HG03039 (cell line): ENCODE measurements around the gene CD1C.
"Not testable (repeated sequence)": the region's sequence is repeated elsewhere in the genome, so short reads cannot be mapped to it uniquely, and the experiment has no call there.

Source experiments
- ATAC-seq: cut with Tn5 transposase; IDR thresholded peaks from one replicate; pipeline ENCODE4 v1.9.1; 2021; ENCODE audit warnings: mild to moderate bottlenecking, moderate library complexity; ENCODE audit not compliant: unreplicated experiment

CD1C gene

DNA sequence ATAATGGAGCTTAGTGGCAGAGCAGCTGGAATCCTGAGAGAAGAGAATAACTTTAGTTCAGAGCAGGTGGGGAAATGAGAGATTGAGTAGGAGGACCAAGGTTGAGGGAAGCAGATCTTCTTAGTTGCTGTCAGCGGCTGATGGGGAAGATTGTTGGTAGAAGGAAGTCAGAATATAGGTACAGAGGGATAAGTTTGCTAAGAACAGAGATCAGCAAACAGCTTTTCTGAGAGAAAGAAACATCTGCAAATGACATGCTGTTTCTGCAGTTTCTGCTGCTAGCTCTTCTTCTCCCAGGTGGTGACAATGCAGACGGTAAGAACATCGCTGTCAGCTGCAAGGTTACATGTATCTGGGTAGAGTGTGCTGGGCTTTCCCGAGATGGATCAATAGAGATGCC, at the start of gene CD1C:
TSS of gene CD1C (plus strand) at position 113 of the 400 bp plus-strand sequence. CDS start at position 255, 142 bp downstream.
- ATAC-seq, result no peak

DNA sequence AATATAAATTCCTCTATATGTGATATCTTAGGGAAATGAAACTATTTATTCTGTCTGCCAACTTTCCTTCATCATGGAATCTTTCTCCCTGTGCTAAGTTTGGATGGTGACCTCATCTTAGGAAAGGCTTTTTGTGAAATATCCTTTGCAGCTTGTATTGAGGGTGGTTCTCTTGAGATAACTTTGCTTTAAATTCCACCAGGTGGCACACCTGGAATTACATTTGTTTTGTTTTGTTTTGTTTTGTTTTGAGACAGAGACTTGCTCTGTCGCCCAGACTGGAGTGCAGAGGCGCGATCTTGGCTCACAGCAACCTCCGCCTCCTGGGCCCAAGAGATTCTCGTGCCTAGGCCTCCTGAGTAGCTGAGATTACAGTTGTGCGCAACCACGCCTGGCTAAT, 43.1 kb upstream of the CD1C start:
- ATAC-seq, result no peak

DNA sequence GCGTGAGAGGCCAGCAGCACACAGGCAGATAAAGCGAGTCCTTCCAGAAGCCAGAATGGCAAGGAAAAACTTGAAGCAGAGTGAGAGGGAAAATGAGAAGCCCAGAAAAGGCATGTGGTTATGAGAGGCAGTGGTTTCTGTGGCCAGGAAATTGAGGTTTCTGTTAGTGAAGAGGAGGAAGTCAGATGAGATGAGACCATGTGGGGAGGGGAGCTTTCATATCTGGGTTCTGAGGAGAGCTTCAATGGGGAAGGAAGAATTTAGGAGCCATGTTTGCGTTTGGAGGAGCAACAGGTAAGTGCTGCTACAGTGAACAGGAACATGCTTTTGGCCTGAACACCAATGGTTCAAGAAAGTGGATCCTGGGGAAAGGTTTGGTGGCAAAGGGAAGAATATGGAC, 41.6 kb upstream of the CD1C start:
- peak; percentile 72 for ATAC-seq

DNA sequence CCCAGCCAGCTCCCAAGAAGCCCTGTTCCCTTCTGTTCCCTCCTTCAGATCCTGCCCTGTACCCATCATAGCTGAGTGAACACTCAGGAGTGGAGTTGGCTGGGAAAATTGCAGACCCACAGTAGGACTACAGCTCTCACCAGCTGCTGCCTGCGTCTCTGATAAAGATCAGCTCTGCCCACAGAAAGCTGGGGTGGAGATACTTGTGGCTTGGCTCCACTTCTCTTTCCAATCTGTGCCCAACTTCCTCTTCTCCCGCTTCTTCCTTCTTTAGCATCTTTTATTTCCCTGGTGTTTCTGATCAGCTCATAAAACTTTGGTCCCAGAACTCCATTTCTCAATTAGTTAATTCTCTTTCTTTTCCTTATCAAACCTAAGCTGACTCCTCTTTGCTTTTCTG, 41.0 kb upstream of the CD1C start:
- no peak for ATAC-seq

DNA sequence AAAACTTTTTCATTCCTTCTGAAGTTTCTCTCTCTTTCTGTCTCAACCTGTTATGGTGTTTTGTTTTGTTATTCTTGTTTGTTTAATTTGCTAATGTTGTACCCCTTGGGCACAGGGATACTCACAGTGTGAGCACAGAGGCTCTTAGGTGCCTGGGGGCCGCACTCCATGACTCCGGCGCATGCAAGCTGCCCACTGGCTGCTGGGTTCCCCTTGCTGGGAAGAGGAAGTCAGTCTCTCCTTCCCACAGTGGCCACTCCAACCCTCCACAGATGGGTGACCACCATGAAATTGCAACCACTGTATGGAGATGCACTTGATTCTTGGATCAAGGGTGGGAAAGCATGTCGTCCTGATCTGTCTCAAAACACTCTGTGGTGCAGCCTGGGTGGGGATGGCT, 40.1 kb upstream of the CD1C start:
- no peak for ATAC-seq

DNA sequence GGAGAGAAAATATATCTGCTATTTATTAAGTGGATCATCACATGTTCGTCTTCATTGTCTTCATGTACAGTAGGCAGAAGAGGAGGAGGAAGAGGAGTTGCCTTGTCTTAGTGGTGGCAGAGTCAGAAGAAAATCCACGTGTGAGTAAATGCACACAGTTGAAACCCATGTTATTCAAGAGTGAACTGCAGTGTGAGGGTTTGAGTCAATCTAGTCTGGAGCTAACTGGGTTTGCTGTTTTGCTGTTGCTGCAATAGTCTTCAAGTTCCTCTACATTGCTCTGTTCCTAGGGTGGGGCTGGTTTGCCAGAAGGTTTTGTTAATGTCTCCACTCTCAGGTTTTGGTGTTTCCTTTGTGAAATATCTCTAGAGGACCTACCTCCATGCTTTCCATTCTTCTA, 38.6 kb upstream of the CD1C start:
- no peak for ATAC-seq

DNA sequence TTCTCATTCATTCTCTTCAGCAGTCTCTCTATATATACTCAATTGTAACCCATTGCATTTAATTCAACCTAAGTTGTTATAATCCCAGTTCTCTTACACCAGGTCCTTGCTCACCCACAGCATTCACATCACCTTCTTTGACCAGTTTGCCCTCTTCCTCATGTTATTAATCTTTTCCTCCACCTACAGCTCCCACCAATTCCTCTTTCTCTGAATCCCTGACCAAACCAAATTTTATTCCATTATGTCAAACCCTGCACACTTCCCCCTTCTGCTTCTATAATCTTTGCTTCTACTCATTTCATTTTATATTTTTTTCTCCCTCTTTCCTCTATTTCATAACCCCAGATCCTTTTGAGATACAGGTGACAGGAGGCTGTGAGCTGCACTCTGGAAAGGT, 34.1 kb upstream of the CD1C start:
- no peak for ATAC-seq

DNA sequence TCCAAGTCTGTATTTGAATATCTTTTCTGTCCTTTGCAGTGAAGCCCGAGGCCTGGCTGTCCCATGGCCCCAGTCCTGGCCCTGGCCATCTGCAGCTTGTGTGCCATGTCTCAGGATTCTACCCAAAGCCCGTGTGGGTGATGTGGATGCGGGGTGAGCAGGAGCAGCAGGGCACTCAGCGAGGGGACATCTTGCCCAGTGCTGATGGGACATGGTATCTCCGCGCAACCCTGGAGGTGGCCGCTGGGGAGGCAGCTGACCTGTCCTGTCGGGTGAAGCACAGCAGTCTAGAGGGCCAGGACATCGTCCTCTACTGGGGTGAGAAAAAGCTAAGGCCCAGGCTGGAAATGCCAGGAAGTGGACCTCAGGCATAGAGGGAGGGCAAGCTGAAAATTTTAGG, 33.0 kb upstream of the CD1C start:
- ATAC-seq, result not testable (repeated sequence)

DNA sequence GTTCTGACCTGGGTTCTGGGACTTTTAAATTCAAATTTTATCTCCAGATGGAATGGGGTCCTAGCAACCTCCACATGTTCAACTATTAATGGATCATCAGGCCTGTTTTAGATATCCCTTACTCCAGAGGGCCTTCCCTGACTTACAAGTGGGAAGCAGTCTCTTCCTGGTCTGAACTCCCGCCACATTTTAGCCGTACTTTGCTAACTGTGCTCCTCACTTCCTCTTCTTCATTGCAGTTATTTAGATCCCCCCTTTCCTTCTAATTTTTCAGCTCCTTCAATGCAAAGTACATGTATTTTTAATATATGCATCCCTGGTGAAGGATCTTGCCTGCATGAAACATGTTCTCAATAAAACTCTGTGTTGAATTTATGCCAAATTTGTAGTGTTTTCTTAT, 31.8 kb upstream of the CD1C start:
- no peak for ATAC-seq

DNA sequence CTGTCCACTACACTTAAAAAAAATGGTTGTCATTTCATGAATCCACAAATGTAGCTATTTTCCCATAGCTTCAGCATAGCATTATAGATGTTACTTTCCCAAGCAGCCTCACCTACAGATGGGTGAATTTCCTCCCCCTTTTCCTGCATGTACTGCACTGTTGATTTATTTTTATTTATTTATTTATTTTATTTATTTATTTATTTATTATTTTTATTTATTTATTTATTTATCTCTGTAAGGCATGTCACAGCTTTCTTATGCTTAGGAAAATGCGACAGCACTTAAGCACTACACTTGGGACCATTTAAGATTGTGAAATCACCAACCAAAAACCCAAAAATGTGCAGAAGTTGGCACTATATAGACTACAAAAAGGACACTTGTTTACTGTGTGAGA, 30.6 kb upstream of the CD1C start:
- ATAC-seq, result no peak

DNA sequence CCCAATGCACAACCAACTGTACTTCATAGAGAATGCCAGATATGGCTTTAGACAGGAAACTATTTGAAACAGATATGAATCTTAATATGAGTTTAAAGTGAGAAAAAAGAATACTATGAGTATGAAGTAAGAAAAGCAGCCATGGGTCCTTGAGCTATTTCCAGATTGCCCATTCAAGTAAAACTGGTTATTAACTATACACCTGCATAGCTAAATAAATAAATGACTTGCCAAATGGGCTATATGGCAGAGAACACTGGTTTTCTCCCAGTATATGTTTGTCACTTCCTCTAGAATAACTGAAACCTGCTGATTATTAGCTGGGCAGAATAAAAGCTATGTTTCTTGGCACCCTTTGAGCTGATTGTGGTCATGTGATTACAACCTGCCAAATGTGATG, 17.0 kb upstream of the CD1C start:
- ATAC-seq, result no peak

DNA sequence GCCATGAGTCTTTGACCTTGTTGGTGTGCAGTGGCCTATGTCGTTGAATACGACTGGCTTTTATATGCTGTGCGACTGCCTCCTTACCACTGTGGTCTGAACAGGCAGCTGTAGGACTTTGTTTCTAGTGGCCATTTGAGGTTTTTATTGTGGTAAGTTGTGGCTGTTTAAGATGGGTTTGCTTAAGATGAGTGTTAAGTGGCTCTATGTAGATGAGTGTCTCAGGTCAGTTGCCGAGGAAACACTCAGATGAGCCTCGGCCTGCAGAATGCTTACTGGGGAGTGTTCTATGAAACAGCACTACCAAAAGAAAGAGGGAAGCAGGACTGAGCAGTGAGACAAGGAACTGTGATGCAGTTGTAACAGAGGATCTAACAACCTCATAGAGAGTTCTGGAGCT, 14.9 kb upstream of the CD1C start:
- no peak for ATAC-seq

DNA sequence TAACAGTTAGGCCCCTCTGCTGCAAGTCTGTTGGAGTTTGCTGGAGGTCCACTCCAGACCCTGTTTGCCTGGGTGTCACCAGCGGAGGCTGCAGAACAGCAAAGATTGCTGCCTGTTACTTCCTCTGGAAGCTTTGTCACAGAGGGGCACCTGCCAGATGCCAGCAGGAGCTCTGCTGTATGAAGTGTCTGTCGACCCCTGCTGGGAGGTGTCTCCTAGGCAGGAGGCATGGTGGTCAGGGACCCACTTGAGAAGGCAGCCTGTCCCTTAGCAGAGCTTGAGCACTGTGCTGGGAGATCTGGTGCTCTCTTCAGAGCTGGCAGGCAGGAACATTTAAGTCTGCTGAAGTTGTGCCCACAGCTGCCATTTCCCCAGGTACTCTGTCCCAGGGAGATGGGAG, 7.3 kb upstream of the CD1C start:
- not testable (repeated sequence) for ATAC-seq

DNA sequence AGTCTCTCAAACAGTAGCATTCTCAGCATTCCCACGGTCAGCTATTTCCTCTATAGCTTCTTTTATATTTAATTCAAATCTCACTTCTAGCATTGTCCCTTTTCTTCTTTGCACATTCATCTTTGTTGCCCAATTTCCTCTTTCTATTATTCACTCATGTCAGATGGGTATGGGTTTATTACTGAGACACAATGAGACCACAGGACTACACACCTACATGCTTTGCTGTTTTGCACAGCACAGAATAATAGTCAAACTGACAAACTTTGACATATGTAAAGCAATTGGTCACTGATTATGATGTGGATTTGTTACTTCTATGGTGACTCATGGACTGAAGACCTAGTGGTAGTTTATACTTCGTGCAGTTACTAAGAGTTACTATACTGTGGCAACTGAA, 5.8 kb upstream of the CD1C start:
- ATAC-seq, result peak; percentile 42

DNA sequence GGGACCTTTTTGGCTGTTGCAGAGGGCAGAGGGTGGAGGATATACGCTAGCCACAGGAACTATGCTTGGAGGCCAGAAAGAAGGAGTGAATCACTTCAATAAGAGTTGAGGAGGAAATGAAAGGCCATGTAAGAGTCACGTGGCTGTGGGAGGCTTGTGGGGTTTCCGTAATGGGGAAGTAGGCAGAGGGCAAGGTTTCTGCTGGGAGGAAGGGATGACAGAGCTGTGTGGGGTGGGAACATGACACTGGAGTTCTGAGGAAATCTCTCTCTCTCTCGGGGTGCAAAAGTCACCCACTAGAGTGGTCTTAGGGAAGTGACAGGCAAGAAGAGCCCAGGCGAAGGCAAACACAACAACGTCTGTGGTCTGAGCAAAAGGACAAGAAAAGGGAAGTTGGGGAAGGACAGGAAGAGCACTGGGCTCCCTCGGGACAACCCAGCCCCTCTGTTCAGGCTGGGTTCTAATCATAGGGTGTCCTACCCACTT, 3.9 kb upstream of the CD1C start:
- ATAC-seq, result peak; percentile 57

DNA sequence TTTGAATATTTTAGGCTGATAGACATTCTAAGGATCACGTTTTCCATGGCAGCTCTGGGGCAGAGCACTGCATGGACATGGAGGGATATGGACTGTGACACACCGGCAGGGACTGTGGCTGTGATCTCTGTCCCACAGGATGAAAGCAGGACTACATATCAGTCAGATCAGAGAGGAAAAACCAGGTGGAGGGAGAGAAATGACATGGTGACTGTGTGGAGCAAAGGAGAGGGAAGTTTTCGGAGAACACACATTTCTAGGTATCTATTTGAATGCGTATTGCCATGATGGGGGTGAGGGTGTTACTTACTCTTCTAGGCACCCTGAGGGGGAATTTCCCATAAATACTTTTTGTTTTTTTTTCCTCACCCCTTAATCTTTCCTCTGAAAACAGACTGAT, 3.2 kb upstream of the CD1C start:
- no peak for ATAC-seq

DNA sequence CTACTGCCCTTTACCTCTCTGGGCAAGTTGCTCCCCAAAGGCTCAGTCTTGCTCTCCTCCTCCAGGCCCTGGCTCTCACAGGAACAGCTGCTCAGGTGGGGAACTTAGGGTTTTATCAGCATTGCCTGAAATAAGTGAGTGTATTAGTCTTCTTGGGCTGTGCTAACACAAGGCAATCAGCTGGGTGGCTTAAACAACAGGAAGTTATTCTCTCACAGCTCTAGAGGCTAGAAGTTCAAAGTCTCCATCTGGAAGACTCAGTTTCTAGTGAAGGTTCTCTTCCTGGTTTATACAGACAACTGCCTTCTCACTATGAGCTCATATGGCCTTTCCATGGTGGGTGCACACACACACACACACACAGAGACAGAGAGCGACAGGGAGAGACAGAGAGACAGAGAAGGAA, 2.8 kb upstream of the CD1C start:
- ATAC-seq, result no peak

DNA sequence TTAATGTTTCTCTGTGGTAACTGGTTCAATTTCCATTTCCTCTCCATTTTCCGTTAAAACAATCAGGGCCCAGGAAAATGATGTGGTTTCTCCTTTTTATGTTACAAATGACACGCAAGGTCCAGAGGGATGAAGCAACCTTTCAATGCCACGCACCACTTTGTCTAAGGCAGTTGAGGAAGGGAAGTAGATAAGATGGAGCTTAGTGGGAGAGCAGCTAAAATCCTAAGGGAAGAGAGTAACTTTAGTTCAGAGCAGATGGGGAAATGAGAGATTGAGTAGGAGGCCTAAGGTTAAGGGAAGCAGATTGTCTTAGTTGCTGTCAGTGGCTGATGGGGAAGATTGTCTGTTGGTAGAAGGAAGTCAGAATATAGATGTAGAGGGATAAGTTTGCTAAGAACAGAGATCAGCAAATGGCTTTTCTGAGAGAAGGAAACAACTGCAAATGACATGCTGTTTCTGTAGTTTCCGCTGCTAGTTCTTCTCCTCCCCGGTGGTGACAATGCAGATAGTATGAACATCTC, 660 bp downstream of the CD1C start:
- no peak for ATAC-seq

DNA sequence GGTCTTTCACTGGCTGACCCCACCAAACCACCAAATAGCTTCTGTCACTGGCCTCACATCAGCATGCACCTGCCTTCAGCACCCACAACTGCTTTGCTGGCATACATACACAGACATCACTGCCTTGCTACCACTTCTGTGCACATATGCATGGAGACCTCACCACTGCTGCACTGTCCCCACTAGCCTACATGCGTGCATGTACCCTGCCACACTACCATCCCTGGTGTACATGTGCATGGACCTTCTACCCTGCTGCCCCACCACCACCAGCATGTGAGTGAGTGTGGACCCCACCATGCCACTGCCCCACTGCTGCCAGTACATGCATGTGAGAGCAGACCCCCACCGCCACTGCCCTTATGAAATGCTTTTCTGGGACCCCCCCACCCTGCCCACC, 6.1 kb downstream of the CD1C start:
- ATAC-seq, result no peak

DNA sequence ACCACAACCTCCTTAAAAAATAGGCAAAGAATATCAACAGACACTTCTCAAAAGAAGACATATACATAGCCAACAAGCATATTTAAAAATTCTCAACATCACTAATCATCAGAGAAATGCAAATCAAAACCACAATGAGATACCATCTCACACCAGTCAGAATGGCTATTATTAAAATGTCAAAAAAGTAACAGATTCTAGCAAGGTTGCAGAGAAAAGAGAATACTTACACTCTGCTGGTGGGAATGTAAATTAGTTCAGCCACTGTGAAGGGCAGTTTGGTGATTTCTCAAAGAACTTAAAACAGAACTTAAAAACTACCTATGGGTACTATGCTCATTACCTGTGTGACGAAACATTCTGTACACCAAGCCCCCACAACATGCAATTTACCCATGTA, 20.9 kb downstream of the CD1C start:
- ATAC-seq, result no peak

DNA sequence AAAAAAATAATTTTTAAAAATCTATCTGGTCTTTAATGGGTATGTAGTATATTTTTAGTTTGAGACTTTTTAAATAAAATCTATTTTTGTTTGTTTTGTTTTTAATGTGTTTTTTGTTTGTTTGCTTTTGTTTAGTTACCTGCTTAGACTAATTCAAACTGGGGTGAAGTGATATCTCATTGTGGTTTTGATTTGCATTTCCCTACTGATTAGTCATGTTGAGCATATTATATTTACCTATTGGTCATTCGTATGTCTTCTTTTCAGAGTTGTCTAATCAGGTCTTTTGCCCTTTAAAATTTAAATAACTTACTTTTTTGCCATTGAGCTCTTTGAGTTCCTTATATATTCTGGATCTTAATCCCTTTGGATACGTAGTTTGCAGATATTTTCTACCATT, 21.3 kb downstream of the CD1C start:
- ATAC-seq, result no peak

DNA sequence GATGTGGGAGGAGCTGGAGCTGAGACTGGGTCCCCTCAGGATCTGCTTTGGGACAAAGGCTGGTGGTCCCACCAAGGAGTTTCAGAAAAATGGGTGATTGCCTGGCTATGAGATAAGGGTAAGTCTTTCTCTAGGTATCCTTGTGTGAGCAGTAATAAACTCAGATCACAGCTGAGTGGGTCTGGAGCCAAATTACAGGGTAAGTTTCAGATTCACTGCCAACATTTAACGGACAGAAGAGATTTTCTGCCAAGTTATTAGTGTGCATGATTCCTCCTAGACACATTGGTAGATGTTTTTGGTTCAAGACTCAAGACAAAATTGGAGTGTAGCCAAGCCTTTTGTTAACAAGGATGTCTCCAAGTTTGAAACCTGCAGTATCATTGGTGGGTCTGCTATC, 34.1 kb downstream of the CD1C start:
- no peak for ATAC-seq

DNA sequence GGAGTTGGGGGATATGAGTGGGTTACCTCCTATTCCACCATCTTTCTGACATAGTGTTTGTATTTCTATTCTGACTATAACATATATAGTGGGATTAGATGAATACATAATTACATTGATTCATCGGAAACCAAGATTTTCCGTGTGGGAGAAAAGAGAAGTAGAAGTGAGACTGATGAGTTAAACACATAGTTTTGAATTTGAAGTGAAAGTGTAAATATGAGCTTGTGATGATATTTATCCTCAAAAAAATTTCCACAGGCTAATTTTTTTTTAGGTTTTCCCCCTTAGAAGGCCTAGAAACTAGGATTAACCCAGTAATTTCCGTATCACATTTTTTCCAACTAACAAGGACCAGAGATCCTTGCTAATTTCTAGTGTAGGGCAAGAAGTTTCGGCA, 34.7 kb downstream of the CD1C start:
- ATAC-seq, result no peak

DNA sequence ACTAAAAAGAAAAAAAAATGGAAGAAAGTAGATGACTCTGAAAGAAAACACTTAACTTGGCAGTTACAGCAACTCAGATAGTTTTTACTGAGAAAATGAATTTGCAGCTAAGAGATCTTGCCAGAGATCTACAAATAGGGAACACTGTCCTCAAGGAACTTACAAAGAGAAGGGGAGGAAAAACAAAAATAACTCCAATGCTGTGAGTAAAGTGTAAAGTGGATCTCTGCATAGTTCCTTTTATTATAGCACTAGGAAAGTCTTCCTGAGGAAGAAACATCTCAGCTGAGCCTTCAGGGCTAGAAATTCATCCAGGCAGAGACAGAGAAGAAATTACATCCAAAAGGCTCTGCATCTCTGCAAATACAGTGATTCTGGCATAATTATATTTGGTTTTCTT, 37.8 kb downstream of the CD1C start:
- ATAC-seq, result no peak
